K562 (cell line): Measurements from ENCODE around the gene RPS8. TPM values are rescaled to one million over a fixed set of nuclear protein-coding genes. Genes with fewer than 3 reads are reported as not detected.

Experiments
- CREBBP ChIP-seq: IDR thresholded peaks from one replicate; pipeline ENCODE4 v1.6.1; 2012; ENCODE audit warnings: low read depth, mild to moderate bottlenecking, control low read depth, inconsistent platforms, low read length
- FUS ChIP-seq: fragments of 200-400 bp; formaldehyde crosslinking; optimal IDR thresholded peaks from 2 replicates; pipeline ENCODE3; 2017; ENCODE audit warnings: low read depth, low read length
- GTF2A2 ChIP-seq: IDR thresholded peaks from 2 replicates; pipeline ENCODE4 v1.6.1; 2016; ENCODE audit warnings: mild to moderate bottlenecking, missing genetic modification characterization, missing compliant biosample characterization
- NFIX ChIP-seq: fragments of 250-450 bp; sonication (Bioruptor Pico); IDR thresholded peaks from 2 replicates; pipeline ENCODE4 v1.4.0; 2020; ENCODE audit warnings: low read depth, mild to moderate bottlenecking, moderate library complexity
- SRSF3 ChIP-seq: fragments of 200-400 bp; formaldehyde crosslinking; IDR thresholded peaks from 2 replicates; pipeline ENCODE4 v1.6.1; 2016; ENCODE audit warnings: mild to moderate bottlenecking, low read length, moderate library complexity; ENCODE audit not compliant: insufficient read depth
- STAG1 ChIP-seq: sonication (generic); formaldehyde crosslinking; IDR thresholded peaks from 2 replicates; pipeline ENCODE4 v1.5.0; 2020; ENCODE audit warnings: missing genetic modification reagents, borderline replicate concordance
- ZNF507 ChIP-seq: conservative IDR thresholded peaks from 2 replicates; pipeline ENCODE4 v1.6.1; 2017; ENCODE audit warnings: missing genetic modification characterization, missing compliant biosample characterization
- ZNF695 ChIP-seq: fragments of 450-650 bp; formaldehyde crosslinking; IDR thresholded peaks from 2 replicates; pipeline ENCODE4 v1.4.0; 2020; ENCODE audit warnings: mild to moderate bottlenecking, moderate library complexity
- ZNF780A ChIP-seq: fragments of 250-450 bp; sonication (Bioruptor Pico); IDR thresholded peaks from 2 replicates; pipeline ENCODE4 v1.5.0; 2021; ENCODE audit warnings: mild to moderate bottlenecking
- polyA plus RNA-seq, 8 experiments: library from polyadenylated mRNA; depleted of rRNA in 4 of 8; stranded (reverse) in 5 of 8; unstranded in 3 of 8; fragments of >200 nt; fragmentation: Nextera tagmentation in 2 of 8; fragmentation: Illumina TruSeq in 1 of 8; extraction: Ambion mirVana in 2 of 8; extraction: Trizol in 1 of 8; gene quantifications; 2 replicates each; pipeline versions ENCODE4 v1.2.1 to v1.2.3, GENCODE V29; 2011 to 2014; ENCODE audit warnings: inconsistent platforms in 1 of 8, missing spikeins in 1 of 8
- total RNA-seq, 7 experiments: library from RNA; depleted of rRNA in 6 of 7; stranded (reverse); fragments of >200 nt in 6 of 7; fragmentation: Illumina TruSeq in 2 of 7; extraction: Trizol in 2 of 7; gene quantifications; 2 replicates each; pipeline versions ENCODE4 v1.2.1 to v1.2.3, GENCODE V29; 2011 to 2021; ENCODE audit warnings: low replicate concordance in 1 of 7
- TF ChIP-seq, protein P1 (sequence below): fragments of 450-650 bp; IDR thresholded peaks from 2 replicates; pipeline ENCODE4 v1.6.1; 2016; ENCODE audit warnings: antibody characterized with exemption
- TF ChIP-seq, protein P2 (sequence below): fragments of 450-650 bp; IDR thresholded peaks from 2 replicates; pipeline ENCODE4 v1.7.0; 2016; ENCODE audit warnings: borderline replicate concordance
- TF ChIP-seq, protein P3 (sequence below): sonication (generic); formaldehyde crosslinking; IDR thresholded peaks from 2 replicates; pipeline ENCODE4 v1.4.0; 2020; ENCODE audit warnings: mild to moderate bottlenecking, missing genetic modification reagents
- TF ChIP-seq, protein P4 (sequence below): fragments of 450-650 bp; IDR thresholded peaks from 2 replicates; pipeline ENCODE4 v1.6.1; 2017; ENCODE audit warnings: antibody characterized with exemption
- TF ChIP-seq, protein P5 (sequence below): fragments of 250-450 bp; sonication (Bioruptor Pico); IDR thresholded peaks from 2 replicates; pipeline ENCODE4 v1.9.0; 2021; ENCODE audit warnings: mild to moderate bottlenecking, inconsistent platforms
- TF ChIP-seq, protein P6 (sequence below): fragments of 250-450 bp; sonication (Bioruptor Pico); IDR thresholded peaks from 2 replicates; pipeline ENCODE4 v1.8.0; 2022; ENCODE audit warnings: moderate library complexity, mild to moderate bottlenecking, inconsistent platforms

RPS8 gene
- total and polyA plus RNA-seq, 9 of the 15 experiments (the other 6 are each of a cell fraction or from before 2014, with no cell fraction given), result 2,431 to 4,168 (median 3,109) TPM

DNA sequence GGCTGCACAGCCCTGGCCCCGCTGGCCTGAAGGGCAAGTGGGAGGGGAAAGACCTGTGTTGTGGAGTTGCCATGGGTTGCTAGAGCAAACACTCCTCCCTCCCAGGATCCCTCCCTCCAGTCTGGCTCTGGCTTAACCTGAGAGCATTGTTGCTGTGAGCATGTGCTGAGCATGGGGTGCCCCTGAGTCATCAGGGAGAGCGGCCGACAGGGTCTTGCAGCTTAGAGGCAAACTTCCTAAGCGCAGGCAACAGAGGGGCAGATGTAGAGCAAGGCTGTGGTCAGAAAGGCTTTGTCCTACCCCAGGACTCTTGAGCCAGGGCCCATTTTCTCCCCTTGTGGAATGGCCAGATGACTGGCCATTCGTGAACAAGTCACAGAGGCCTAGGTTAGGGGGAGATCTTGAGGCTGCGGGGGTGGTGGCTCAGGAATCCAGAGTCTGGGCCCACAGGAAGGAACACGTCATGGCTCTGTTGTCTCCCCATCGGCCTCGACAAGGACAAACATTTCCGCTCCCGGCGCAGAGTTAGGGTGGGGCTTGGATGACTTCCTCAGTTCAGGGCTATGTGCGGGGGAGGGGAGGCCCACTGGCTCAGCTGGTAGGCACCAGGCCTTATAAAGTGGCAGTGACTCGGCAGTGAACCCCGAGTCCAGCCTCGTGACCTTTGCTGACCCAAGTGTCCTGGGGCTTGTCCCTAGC lies 32.2 kb downstream of the RPS8 start (continued):
- TF ChIP-seq, protein P1, sequence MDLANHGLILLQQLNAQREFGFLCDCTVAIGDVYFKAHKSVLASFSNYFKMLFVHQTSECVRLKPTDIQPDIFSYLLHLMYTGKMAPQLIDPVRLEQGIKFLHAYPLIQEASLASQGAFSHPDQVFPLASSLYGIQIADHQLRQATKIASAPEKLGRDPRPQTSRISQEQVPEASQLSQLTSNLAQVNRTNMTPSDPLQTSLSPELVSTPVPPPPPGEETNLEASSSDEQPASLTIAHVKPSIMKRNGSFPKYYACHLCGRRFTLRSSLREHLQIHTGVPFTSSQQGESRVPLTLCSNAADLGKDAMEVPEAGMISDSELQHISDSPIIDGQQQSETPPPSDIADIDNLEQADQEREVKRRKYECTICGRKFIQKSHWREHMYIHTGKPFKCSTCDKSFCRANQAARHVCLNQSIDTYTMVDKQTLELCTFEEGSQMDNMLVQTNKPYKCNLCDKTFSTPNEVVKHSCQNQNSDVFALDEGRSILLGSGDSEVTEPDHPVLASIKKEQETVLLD, result peak; percentile 42
- TF ChIP-seq ZNF507 (tag) (no peak), FUS (no peak), GTF2A2 (peak; percentile 1; the same call in 1 of the 2 replicates), NFIX (CRISPR knock-in tag) (no peak), CREBBP (no peak), ZNF695 (CRISPR knock-in tag) (no peak; the same call in 1 of the 2 replicates), STAG1 (CRISPR knock-in tag) (no peak), SRSF3 (0 out of 2 replicates have a peak, but pooled peaks have one; percentile 10), ZNF780A (CRISPR knock-in tag) (no peak)
- TF ChIP-seq, protein P2, sequence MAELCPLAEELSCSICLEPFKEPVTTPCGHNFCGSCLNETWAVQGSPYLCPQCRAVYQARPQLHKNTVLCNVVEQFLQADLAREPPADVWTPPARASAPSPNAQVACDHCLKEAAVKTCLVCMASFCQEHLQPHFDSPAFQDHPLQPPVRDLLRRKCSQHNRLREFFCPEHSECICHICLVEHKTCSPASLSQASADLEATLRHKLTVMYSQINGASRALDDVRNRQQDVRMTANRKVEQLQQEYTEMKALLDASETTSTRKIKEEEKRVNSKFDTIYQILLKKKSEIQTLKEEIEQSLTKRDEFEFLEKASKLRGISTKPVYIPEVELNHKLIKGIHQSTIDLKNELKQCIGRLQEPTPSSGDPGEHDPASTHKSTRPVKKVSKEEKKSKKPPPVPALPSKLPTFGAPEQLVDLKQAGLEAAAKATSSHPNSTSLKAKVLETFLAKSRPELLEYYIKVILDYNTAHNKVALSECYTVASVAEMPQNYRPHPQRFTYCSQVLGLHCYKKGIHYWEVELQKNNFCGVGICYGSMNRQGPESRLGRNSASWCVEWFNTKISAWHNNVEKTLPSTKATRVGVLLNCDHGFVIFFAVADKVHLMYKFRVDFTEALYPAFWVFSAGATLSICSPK, result no peak
- TF ChIP-seq, protein P3, sequence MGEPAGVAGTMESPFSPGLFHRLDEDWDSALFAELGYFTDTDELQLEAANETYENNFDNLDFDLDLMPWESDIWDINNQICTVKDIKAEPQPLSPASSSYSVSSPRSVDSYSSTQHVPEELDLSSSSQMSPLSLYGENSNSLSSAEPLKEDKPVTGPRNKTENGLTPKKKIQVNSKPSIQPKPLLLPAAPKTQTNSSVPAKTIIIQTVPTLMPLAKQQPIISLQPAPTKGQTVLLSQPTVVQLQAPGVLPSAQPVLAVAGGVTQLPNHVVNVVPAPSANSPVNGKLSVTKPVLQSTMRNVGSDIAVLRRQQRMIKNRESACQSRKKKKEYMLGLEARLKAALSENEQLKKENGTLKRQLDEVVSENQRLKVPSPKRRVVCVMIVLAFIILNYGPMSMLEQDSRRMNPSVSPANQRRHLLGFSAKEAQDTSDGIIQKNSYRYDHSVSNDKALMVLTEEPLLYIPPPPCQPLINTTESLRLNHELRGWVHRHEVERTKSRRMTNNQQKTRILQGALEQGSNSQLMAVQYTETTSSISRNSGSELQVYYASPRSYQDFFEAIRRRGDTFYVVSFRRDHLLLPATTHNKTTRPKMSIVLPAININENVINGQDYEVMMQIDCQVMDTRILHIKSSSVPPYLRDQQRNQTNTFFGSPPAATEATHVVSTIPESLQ (CRISPR knock-in tag), result peak; percentile 85; the same call in 1 of the 2 replicates
- TF ChIP-seq, protein P4, sequence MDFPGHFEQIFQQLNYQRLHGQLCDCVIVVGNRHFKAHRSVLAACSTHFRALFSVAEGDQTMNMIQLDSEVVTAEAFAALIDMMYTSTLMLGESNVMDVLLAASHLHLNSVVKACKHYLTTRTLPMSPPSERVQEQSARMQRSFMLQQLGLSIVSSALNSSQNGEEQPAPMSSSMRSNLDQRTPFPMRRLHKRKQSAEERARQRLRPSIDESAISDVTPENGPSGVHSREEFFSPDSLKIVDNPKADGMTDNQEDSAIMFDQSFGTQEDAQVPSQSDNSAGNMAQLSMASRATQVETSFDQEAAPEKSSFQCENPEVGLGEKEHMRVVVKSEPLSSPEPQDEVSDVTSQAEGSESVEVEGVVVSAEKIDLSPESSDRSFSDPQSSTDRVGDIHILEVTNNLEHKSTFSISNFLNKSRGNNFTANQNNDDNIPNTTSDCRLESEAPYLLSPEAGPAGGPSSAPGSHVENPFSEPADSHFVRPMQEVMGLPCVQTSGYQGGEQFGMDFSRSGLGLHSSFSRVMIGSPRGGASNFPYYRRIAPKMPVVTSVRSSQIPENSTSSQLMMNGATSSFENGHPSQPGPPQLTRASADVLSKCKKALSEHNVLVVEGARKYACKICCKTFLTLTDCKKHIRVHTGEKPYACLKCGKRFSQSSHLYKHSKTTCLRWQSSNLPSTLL, result no peak
- TF ChIP-seq, protein P5, sequence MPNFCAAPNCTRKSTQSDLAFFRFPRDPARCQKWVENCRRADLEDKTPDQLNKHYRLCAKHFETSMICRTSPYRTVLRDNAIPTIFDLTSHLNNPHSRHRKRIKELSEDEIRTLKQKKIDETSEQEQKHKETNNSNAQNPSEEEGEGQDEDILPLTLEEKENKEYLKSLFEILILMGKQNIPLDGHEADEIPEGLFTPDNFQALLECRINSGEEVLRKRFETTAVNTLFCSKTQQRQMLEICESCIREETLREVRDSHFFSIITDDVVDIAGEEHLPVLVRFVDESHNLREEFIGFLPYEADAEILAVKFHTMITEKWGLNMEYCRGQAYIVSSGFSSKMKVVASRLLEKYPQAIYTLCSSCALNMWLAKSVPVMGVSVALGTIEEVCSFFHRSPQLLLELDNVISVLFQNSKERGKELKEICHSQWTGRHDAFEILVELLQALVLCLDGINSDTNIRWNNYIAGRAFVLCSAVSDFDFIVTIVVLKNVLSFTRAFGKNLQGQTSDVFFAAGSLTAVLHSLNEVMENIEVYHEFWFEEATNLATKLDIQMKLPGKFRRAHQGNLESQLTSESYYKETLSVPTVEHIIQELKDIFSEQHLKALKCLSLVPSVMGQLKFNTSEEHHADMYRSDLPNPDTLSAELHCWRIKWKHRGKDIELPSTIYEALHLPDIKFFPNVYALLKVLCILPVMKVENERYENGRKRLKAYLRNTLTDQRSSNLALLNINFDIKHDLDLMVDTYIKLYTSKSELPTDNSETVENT (CRISPR knock-in tag), result no peak; the same call in 1 of the 2 replicates
- TF ChIP-seq, protein P6, sequence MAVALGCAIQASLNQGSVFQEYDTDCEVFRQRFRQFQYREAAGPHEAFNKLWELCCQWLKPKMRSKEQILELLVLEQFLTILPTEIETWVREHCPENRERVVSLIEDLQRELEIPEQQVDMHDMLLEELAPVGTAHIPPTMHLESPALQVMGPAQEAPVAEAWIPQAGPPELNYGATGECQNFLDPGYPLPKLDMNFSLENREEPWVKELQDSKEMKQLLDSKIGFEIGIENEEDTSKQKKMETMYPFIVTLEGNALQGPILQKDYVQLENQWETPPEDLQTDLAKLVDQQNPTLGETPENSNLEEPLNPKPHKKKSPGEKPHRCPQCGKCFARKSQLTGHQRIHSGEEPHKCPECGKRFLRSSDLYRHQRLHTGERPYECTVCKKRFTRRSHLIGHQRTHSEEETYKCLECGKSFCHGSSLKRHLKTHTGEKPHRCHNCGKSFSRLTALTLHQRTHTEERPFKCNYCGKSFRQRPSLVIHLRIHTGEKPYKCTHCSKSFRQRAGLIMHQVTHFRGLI, result peak; percentile 81; the same call in 1 of the 2 replicates
